OCI-LY7 (cell line): Measurements from ENCODE around the gene PPP1R9B. TPM values are rescaled to one million over a fixed set of nuclear protein-coding genes. Genes with fewer than 3 reads are reported as not detected.
A peak's percentile ranks its signal among the peaks of the same experiment; 100 is the strongest.

ENCODE experiments used
- BruUV-seq: library from RNA; stranded (reverse); fragments of 400-500 nt; replicated peaks from 2 replicates; lab custom pipeline; 2021; lab: Mats Ljungman, UMichigan
- CTCF ChIA-PET: fragments of 300-600 bp; sonication (Branson Sonifier 250); formaldehyde crosslinking; loops from one replicate; lab custom pipeline; 2022; ENCODE audit warnings: antibody characterized with exemption; ENCODE audit not compliant: unreplicated experiment; lab: Charles Lee
- POLR2A ChIA-PET: fragments of 300-600 bp; sonication (Branson Sonifier 250); formaldehyde crosslinking; loops from one replicate; lab custom pipeline; 2022; ENCODE audit warnings: antibody characterized with exemption; lab: Charles Lee
- DNase-seq: peaks from one replicate; pipeline ENCODE4 v3.0.0-alpha.2; 2015; ENCODE audit warnings: low spot score
- H2AFZ ChIP-seq: fragments of 200-600 bp; sonication (generic), shearing (Covaris generic); 2 replicates; pipeline ENCODE4 v1.6.1; 2014; ENCODE audit warnings: mild to moderate bottlenecking, antibody characterized with exemption, low read length, moderate library complexity
- H3K27ac ChIP-seq: fragments of 200-600 bp; sonication (generic); 2 replicates; pipeline ENCODE4 v1.5.1; 2014; ENCODE audit warnings: mixed run types, low read depth, mild to moderate bottlenecking, moderate library complexity, low read length, inconsistent platforms; ENCODE audit not compliant: poor library complexity, severe bottlenecking
- H3K36me3 ChIP-seq: fragments of 200-600 bp; sonication (generic); 2 replicates; pipeline ENCODE4 v1.6.1; 2014; ENCODE audit warnings: mild to moderate bottlenecking, antibody characterized with exemption, low read length, moderate library complexity, mixed read lengths; ENCODE audit not compliant: insufficient read depth
- H3K4me1 ChIP-seq: fragments of 200-600 bp; sonication (generic); 2 replicates; pipeline ENCODE4 v1.5.1; 2014; ENCODE audit warnings: mild to moderate bottlenecking, low read length; ENCODE audit not compliant: insufficient read depth, poor library complexity, severe bottlenecking
- H3K4me2 ChIP-seq: fragments of 200-600 bp; sonication (generic); 2 replicates; pipeline ENCODE4 v1.6.1; 2014; ENCODE audit warnings: mild to moderate bottlenecking, low read length
- H3K4me3 ChIP-seq: fragments of 200-600 bp; sonication (generic); 2 replicates; pipeline ENCODE4 v1.5.1; 2014; ENCODE audit warnings: mild to moderate bottlenecking, low read depth, low read length; ENCODE audit not compliant: poor library complexity, severe bottlenecking
- H3K79me2 ChIP-seq: fragments of 200-600 bp; sonication (generic); 2 replicates; pipeline ENCODE4 v1.6.1; 2016; ENCODE audit warnings: low read depth, mild to moderate bottlenecking, low read length, moderate library complexity, mixed read lengths; ENCODE audit not compliant: insufficient read depth
- H3K9me2 ChIP-seq: fragments of 200-600 bp; sonication (generic); 2 replicates; pipeline ENCODE4 v1.6.1; 2016; ENCODE audit warnings: mild to moderate bottlenecking, low read length, mixed read lengths; ENCODE audit not compliant: insufficient read depth
- H3K9me3 ChIP-seq: fragments of 200-600 bp; sonication (generic); 2 replicates; pipeline ENCODE4 v1.6.1; 2014; ENCODE audit warnings: mild to moderate bottlenecking, mixed run types, low read length, mixed read lengths
- H4K20me1 ChIP-seq: fragments of 200-600 bp; sonication (generic); 2 replicates; pipeline ENCODE4 v1.6.1; 2014; ENCODE audit warnings: mild to moderate bottlenecking, antibody characterized with exemption, low read length, moderate library complexity, mixed read lengths; ENCODE audit not compliant: insufficient read depth
- EZH2phosphoT487 ChIP-seq: fragments of 200-600 bp; sonication (generic); IDR thresholded peaks from 2 replicates; pipeline ENCODE4 v1.6.1; 2018; ENCODE audit warnings: low read depth, borderline replicate concordance, mild to moderate bottlenecking, mixed run types, antibody characterized with exemption, low read length, moderate library complexity, mixed read lengths
- intact Hi-C: fragments of 100-400 bp; cut with micrococcal nuclease; formaldehyde crosslinking; loops from one replicate; pipeline ENCODE4 v1.10.0; 2022; ENCODE audit not compliant: unreplicated experiment
- total RNA-seq, 2 experiments: library from RNA; depleted of rRNA in 1 of 2; stranded (reverse); fragments of >200 nt in 1 of 2; shearing (Covaris generic) in 1 of 2; gene quantifications; 2 replicates each; pipeline ENCODE4 v1.2.3, GENCODE V29; 2014 to 2022
- TF ChIP-seq, protein P1 (sequence below): fragments of 200-600 bp; sonication (generic); conservative IDR thresholded peaks from 2 replicates; pipeline ENCODE4 v1.5.1; 2014; ENCODE audit warnings: mild to moderate bottlenecking, antibody characterized with exemption, low read length, moderate library complexity, mixed read lengths

PPP1R9B gene
- total RNA-seq, 2 experiments from 2014 or later = 45.3 to 87.0 TPM

DNA sequence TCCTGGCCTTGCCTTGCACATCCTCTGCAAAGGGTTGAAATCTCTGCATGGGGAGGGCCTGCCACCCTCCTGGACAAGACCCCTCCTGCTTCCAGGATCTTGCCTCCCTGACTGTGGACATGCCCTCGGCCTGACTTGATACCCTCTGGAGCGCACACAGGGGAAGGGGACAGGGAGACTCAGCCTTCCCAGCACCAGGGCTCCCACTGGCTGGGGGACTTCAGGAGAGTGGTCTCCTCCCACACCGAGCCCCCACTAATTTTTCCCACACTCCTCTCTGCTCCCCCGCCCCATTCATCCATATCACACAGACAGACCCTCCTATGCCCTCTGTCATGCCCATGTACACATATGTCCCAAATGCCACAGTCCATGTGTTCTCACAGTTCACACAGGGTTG, 29.6 kb upstream of the PPP1R9B start:
- POLR2A ChIA-PET = no interaction called here
- intact Hi-C loops = no loop called here
- H3K27ac ChIP-seq = no peak overlapping the region

GRCh38 chr17:50177983-50178834, 27.7 kb upstream of the PPP1R9B start:
- Histone ChIP-seq H3K79me2 (no peaks in the 10 kb centered on the region), H3K4me3 (no peak overlapping the region), H3K9me3 (no peaks in the 10 kb centered on the region), H3K9me2 (no peaks in the 10 kb centered on the region), H3K27ac (no peak overlapping the region), H3K36me3 (no peaks in the 10 kb centered on the region), H3K4me2 (peak overlapping the region; percentile 40; the same call in 1 of the 2 replicates), H2AFZ (peak overlapping the region; percentile 82; the same call in 1 of the 2 replicates), H3K4me1 (peaks cover 19% of the 10 kb centered on the region), H4K20me1 (no peaks in the 10 kb centered on the region)
- DNase-seq = peak; percentile 73
- intact Hi-C loops = no loop called here
- CTCF ChIA-PET = interaction anchor here (0.6 to 1.2 kb wide), 2 partner anchors 9 to 26 kb away, joined by 3 to 4 read pairs; no protein-coding TSS in a partner anchor
- TF ChIP-seq, protein P1, sequence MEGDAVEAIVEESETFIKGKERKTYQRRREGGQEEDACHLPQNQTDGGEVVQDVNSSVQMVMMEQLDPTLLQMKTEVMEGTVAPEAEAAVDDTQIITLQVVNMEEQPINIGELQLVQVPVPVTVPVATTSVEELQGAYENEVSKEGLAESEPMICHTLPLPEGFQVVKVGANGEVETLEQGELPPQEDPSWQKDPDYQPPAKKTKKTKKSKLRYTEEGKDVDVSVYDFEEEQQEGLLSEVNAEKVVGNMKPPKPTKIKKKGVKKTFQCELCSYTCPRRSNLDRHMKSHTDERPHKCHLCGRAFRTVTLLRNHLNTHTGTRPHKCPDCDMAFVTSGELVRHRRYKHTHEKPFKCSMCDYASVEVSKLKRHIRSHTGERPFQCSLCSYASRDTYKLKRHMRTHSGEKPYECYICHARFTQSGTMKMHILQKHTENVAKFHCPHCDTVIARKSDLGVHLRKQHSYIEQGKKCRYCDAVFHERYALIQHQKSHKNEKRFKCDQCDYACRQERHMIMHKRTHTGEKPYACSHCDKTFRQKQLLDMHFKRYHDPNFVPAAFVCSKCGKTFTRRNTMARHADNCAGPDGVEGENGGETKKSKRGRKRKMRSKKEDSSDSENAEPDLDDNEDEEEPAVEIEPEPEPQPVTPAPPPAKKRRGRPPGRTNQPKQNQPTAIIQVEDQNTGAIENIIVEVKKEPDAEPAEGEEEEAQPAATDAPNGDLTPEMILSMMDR = peak; percentile 86
- no peak for TF ChIP-seq EZH2phosphoT487
- BruUV-seq = no TSS peak
- POLR2A ChIA-PET = interaction anchor here (0.5 to 1.1 kb wide), 2 partner anchors 24 to 27 kb away, joined by 3 read pairs; no protein-coding TSS in a partner anchor

More for the DNA sequence above, 29.6 kb upstream of the PPP1R9B start:
- H3K36me3 ChIP-seq = no peaks in the 10 kb centered on the region
- H3K9me3 ChIP-seq = no peaks in the 10 kb centered on the region
- H4K20me1 ChIP-seq = no peaks in the 10 kb centered on the region
- TF ChIP-seq EZH2phosphoT487 = no peak
- TF ChIP-seq, protein P1 = no peak
- no peaks in the 10 kb centered on the region for H3K9me2 ChIP-seq
- peaks cover 38% of the 10 kb centered on the region for H3K4me1 ChIP-seq
- no peaks in the 10 kb centered on the region for H3K79me2 ChIP-seq
- no peak overlapping the region for H2AFZ ChIP-seq
- CTCF ChIA-PET = no interaction called here
- DNase-seq = no peak
- BruUV-seq = no TSS peak
- no peak overlapping the region for H3K4me3 ChIP-seq
- H3K4me2 ChIP-seq = no peak overlapping the region

- POLR2A ChIA-PET = interaction anchor here (1.1 kb wide), 1 partner anchor 23 kb away, joined by 3 read pairs; no protein-coding TSS in a partner anchor
- no TSS peak for BruUV-seq
These were observed 27.0 kb upstream of the PPP1R9B start for GRCh38 chr17:50177476-50177875.

More at GRCh38 chr17:50177476-50177875, 27.0 kb upstream of the PPP1R9B start:
- no peak for DNase-seq
- no peak overlapping the region for H3K27ac ChIP-seq
- no peak overlapping the region for H3K4me2 ChIP-seq
- TF ChIP-seq, protein P1 = no peak
- TF ChIP-seq EZH2phosphoT487 = no peak
- no peaks in the 10 kb centered on the region for H3K9me2 ChIP-seq
- CTCF ChIA-PET = interaction anchor here (0.6 to 1.1 kb wide), 2 partner anchors 8 to 23 kb away, joined by 3 to 10 read pairs; no protein-coding TSS in a partner anchor
- peak overlapping the region; percentile 82; the same call in 1 of the 2 replicates for H2AFZ ChIP-seq
- no peaks in the 10 kb centered on the region for H3K36me3 ChIP-seq
- H4K20me1 ChIP-seq = no peaks in the 10 kb centered on the region
- intact Hi-C loops = no loop called here
- H3K9me3 ChIP-seq = no peaks in the 10 kb centered on the region
- no peaks in the 10 kb centered on the region for H3K79me2 ChIP-seq
- no peak overlapping the region for H3K4me3 ChIP-seq
- H3K4me1 ChIP-seq = peaks cover 15% of the 10 kb centered on the region
